Measurements from ENCODE around the gene CR1. TPM values are rescaled to one million over a fixed set of nuclear protein-coding genes. Genes with fewer than 3 reads are reported as not detected.
"Not testable (repeated sequence)": the region's sequence is repeated elsewhere in the genome, so short reads cannot be mapped to it uniquely, and the experiment has no call there.

The CR1 gene
- total RNA-seq, 1 donor from 2014 or later: 0.09 TPM

GRCh38 chr1:207518608-207519236 lies 22.8 kb downstream of the CR1 start:
- H3K9me3 Mint-ChIP-seq (ENCODE audit: unreplicated experiment): no peaks in the 10 kb centered on the region
- Histone ChIP-seq H4K20me1 (ENCODE audit: insufficient read depth, low read length) (no peaks in the 10 kb centered on the region), H3K9ac (ENCODE audit: low read length) (no peak overlapping the region), H2AFZ (ENCODE audit: low read depth, low read length) (no peak overlapping the region), H3K9me3 (ENCODE audit: insufficient read depth, low read depth, low read length) (no peaks in the 10 kb centered on the region), H3K4me3 (ENCODE audit: insufficient read depth, low read depth, low read length) (no peak overlapping the region), H3K27me3 (ENCODE audit: insufficient read depth, low read length) (no peaks in the 10 kb centered on the region), H3K79me2 (ENCODE audit: insufficient read depth, low read length) (no peaks in the 10 kb centered on the region), H3K4me1 (ENCODE audit: insufficient read depth, low read length) (no peaks in the 10 kb centered on the region), H3K27ac (ENCODE audit: low read depth, low read length) (no peak overlapping the region), H3K36me3 (ENCODE audit: insufficient read depth, low read length) (no peaks in the 10 kb centered on the region), H3K4me2 (ENCODE audit: low read length) (no peak overlapping the region)
- H3K27ac Mint-ChIP-seq (ENCODE audit: unreplicated experiment): no peak overlapping the region
- H3K4me1 Mint-ChIP-seq (ENCODE audit: low read depth, unreplicated experiment): no peaks in the 10 kb centered on the region
- H3K27me3 Mint-ChIP-seq (ENCODE audit: low read depth, unreplicated experiment): no peaks in the 10 kb centered on the region
- no peak overlapping the region for H3K4me3 Mint-ChIP-seq (ENCODE audit: unreplicated experiment)
- DNase-seq (ENCODE audit: low read depth) (no peak), FAIRE-seq (no peak)
- TF ChIP-seq, protein P1, sequence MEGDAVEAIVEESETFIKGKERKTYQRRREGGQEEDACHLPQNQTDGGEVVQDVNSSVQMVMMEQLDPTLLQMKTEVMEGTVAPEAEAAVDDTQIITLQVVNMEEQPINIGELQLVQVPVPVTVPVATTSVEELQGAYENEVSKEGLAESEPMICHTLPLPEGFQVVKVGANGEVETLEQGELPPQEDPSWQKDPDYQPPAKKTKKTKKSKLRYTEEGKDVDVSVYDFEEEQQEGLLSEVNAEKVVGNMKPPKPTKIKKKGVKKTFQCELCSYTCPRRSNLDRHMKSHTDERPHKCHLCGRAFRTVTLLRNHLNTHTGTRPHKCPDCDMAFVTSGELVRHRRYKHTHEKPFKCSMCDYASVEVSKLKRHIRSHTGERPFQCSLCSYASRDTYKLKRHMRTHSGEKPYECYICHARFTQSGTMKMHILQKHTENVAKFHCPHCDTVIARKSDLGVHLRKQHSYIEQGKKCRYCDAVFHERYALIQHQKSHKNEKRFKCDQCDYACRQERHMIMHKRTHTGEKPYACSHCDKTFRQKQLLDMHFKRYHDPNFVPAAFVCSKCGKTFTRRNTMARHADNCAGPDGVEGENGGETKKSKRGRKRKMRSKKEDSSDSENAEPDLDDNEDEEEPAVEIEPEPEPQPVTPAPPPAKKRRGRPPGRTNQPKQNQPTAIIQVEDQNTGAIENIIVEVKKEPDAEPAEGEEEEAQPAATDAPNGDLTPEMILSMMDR (IDR thresholded peaks at IDR 0.05; ENCODE audit: insufficient read depth, low read depth, low read length): no peak
- no peak for TF ChIP-seq EZH2 (IDR thresholded peaks at IDR 0.05; ENCODE audit: insufficient read depth, low read length)
- no peaks in the 10 kb centered on the region for H3K36me3 Mint-ChIP-seq (ENCODE audit: low read depth, unreplicated experiment)

DNA sequence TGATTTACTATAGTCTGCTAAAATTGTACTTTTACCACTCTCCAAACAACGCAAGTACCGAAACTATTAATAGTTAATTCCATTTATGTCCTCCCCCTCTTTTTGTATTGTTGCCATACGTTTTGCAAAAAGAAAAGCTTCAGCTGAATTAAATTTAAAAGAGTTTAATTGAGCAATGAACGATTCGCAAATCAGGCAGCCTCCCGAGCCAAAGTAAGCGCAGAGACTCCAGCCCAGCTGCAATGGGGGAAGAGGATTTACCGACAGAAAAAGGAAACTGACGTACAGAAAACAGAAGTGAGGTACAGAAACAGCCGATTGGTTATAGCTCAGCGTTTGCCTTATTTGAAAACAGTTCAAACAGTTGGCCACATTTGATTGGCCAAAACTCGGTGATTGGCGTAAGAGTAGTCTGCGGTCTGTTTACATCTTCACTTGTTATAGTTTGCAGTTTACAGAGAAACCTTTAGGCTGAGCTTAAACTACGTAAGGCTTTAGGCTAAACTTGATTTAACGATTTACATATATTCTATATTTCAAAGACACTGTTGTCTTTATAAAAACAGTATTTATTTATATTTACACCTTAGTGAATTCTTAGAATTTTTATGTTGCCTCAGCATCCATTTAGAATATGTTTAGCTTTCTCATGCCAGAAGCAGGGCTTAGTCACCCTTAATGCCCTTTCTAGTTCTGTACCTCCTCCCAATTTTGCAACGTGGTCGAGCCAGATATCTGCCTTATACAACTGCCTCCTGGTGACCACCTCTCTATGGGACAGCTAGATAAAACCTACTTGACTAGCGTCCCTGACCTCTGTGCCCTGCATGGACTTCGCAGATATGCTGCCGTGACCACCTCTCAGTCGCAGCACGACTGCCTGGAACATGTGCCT lies 23.8 kb downstream of the CR1 start:
- Mint-ChIP-seq H3K4me1 (ENCODE audit: low read depth, unreplicated experiment) (no peaks in the 10 kb centered on the region), H3K4me3 (ENCODE audit: unreplicated experiment) (no peak overlapping the region), H3K27ac (ENCODE audit: unreplicated experiment) (no peak overlapping the region), H3K36me3 (ENCODE audit: low read depth, unreplicated experiment) (no peaks in the 10 kb centered on the region), H3K27me3 (ENCODE audit: low read depth, unreplicated experiment) (peaks cover 4% of the 10 kb centered on the region), H3K9me3 (ENCODE audit: unreplicated experiment) (no peaks in the 10 kb centered on the region)
- Histone ChIP-seq H3K4me1 (ENCODE audit: insufficient read depth, low read length) (no peaks in the 10 kb centered on the region), H3K9me3 (ENCODE audit: insufficient read depth, low read depth, low read length) (no peaks in the 10 kb centered on the region), H4K20me1 (ENCODE audit: insufficient read depth, low read length) (no peaks in the 10 kb centered on the region), H3K9ac (ENCODE audit: low read length) (no peak overlapping the region), H3K27ac (ENCODE audit: low read depth, low read length) (no peak overlapping the region), H3K27me3 (ENCODE audit: insufficient read depth, low read length) (no peaks in the 10 kb centered on the region), H3K4me2 (ENCODE audit: low read length) (no peak overlapping the region), H2AFZ (ENCODE audit: low read depth, low read length) (no peak overlapping the region), H3K4me3 (ENCODE audit: insufficient read depth, low read depth, low read length) (no peak overlapping the region), H3K36me3 (ENCODE audit: insufficient read depth, low read length) (no peaks in the 10 kb centered on the region), H3K79me2 (ENCODE audit: insufficient read depth, low read length) (no peaks in the 10 kb centered on the region)
- DNase-seq (ENCODE audit: low read depth) (no peak), FAIRE-seq (no peak)
- TF ChIP-seq, protein P1 (IDR thresholded peaks at IDR 0.05; ENCODE audit: insufficient read depth, low read depth, low read length): no peak
- no peak for TF ChIP-seq EZH2 (IDR thresholded peaks at IDR 0.05; ENCODE audit: insufficient read depth, low read length)

DNA sequence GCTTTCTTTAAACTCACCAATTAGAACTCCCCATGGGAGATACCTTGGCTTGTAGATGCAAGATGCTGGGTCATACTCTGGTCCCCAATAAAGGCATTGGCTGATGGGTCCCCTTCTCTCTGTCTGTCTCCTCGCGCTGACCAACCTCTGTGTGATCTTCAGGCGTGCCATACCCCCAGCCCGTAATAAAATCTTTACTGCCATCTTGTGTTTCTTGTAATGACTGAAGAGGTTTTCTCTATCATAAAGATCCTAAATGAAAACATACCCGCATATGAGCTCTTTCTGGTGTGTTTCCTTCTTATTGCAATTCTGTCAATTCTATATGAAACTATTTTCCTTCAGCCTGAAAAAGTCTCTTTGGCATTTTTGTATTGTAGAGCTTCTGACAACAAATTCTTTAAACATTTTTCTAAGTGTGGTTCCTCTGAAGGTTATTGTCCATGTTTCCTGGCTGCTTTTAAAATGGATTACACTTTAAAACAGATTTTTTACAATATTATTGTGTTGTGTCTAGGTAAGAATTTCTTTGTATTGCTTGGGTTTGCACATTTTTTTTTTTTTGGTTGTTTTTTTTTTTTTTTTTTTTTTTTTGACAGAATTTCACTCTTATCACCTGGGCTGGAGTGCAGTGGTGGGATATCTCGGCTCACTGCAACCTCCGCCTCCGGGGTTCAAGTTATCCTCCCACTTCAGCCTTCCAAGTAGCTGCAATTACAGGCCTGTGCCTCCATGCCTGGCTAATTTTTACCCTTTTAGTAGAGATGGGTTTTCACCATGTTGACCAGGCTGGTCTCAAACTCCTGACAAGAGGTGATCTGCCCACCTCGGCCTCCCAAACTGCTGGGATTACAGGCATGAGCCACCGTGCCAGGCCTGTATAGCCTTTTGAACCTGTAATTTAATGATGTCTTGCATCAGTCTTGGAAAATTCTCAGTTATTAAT lies 24.7 kb downstream of the CR1 start:
- not testable (repeated sequence) for H3K27me3 Mint-ChIP-seq (ENCODE audit: low read depth, unreplicated experiment); DNase-seq (ENCODE audit: low read depth); H3K27ac Mint-ChIP-seq (ENCODE audit: unreplicated experiment); H3K4me1 ChIP-seq (ENCODE audit: insufficient read depth, low read length); H3K9me3 ChIP-seq (ENCODE audit: insufficient read depth, low read depth, low read length); H3K9ac ChIP-seq (ENCODE audit: low read length); H3K4me1 Mint-ChIP-seq (ENCODE audit: low read depth, unreplicated experiment); H4K20me1 ChIP-seq (ENCODE audit: insufficient read depth, low read length); H3K4me3 ChIP-seq (ENCODE audit: insufficient read depth, low read depth, low read length); H3K27ac ChIP-seq (ENCODE audit: low read depth, low read length); H2AFZ ChIP-seq (ENCODE audit: low read depth, low read length); FAIRE-seq; H3K9me3 Mint-ChIP-seq (ENCODE audit: unreplicated experiment); H3K4me3 Mint-ChIP-seq (ENCODE audit: unreplicated experiment); H3K79me2 ChIP-seq (ENCODE audit: insufficient read depth, low read length); H3K36me3 ChIP-seq (ENCODE audit: insufficient read depth, low read length); H3K36me3 Mint-ChIP-seq (ENCODE audit: low read depth, unreplicated experiment); H3K27me3 ChIP-seq (ENCODE audit: insufficient read depth, low read length); H3K4me2 ChIP-seq (ENCODE audit: low read length)

- H3K9ac ChIP-seq (ENCODE audit: low read length); H3K36me3 ChIP-seq (ENCODE audit: insufficient read depth, low read length); H3K4me3 Mint-ChIP-seq (ENCODE audit: unreplicated experiment); H3K4me3 ChIP-seq (ENCODE audit: insufficient read depth, low read depth, low read length); H3K27ac ChIP-seq (ENCODE audit: low read depth, low read length); FAIRE-seq; DNase-seq (ENCODE audit: low read depth); H3K27ac Mint-ChIP-seq (ENCODE audit: unreplicated experiment); H3K27me3 Mint-ChIP-seq (ENCODE audit: low read depth, unreplicated experiment); H3K9me3 ChIP-seq (ENCODE audit: insufficient read depth, low read depth, low read length); H3K4me1 ChIP-seq (ENCODE audit: insufficient read depth, low read length); H3K36me3 Mint-ChIP-seq (ENCODE audit: low read depth, unreplicated experiment); H2AFZ ChIP-seq (ENCODE audit: low read depth, low read length); H3K27me3 ChIP-seq (ENCODE audit: insufficient read depth, low read length); H3K4me1 Mint-ChIP-seq (ENCODE audit: low read depth, unreplicated experiment); H4K20me1 ChIP-seq (ENCODE audit: insufficient read depth, low read length); H3K4me2 ChIP-seq (ENCODE audit: low read length); H3K9me3 Mint-ChIP-seq (ENCODE audit: unreplicated experiment); H3K79me2 ChIP-seq (ENCODE audit: insufficient read depth, low read length): not testable (repeated sequence)
Measured at GRCh38 chr1:207525239-207525638, 29.3 kb downstream of the CR1 start.
